GM19035 (cell line): ENCODE results near the gene HEG1.
A peak's percentile ranks its signal among the peaks of the same experiment; 100 is the strongest.

Experiments
- ATAC-seq: cut with Tn5 transposase; IDR thresholded peaks from one replicate; pipeline ENCODE4 v1.9.1; 2021; ENCODE audit not compliant: unreplicated experiment

Gene HEG1

DNA sequence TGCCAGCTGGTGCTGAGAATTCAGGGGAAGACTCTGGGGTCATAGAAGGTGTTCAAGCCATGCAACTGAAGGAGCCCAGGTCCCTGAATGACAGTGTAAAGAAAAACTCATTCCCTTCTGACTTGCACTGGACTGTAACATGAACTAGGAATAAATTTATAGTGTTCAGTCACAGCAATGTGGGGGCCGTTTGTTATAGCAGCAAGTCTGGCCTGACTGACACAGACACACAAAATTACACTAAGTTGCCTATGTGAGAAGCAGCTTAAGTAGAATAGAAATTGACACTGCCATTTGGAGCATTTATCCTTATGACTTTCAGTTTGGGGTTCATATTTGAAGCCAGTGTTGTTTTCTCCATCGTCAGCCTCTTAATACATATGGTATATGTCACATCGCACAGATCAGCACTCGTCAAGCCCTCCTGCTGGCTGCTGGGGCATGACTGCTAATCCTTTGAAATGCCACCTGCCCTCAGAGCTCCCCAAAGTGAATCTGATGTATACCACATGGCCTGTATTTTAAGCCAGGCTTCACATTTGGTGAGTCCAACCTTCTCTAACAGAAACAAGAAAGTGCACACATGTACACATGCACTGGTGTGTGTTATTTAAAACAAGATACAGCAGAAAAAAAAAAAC lies 17.1 kb upstream of the HEG1 start:
- no peak for ATAC-seq

DNA sequence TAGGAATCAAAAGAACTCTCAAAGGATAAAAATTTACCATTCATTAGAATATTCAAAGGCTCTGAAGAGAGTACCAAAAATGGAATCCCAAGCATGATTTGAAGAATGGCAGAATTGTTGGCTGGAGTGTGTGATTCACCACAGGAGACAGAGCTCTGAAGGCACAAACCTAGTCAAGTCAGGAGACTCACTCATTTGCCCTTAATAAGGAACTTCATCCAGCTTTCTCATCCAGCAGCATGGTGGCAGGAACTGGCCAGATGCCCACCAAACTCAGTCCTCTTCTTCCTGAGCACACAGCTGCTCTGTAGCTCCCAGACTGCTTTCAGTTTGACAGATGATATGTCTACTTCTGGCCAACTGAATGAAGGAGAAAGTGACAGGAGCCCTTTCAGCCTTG lies 16.5 kb upstream of the HEG1 start:
- ATAC-seq, result no peak

DNA sequence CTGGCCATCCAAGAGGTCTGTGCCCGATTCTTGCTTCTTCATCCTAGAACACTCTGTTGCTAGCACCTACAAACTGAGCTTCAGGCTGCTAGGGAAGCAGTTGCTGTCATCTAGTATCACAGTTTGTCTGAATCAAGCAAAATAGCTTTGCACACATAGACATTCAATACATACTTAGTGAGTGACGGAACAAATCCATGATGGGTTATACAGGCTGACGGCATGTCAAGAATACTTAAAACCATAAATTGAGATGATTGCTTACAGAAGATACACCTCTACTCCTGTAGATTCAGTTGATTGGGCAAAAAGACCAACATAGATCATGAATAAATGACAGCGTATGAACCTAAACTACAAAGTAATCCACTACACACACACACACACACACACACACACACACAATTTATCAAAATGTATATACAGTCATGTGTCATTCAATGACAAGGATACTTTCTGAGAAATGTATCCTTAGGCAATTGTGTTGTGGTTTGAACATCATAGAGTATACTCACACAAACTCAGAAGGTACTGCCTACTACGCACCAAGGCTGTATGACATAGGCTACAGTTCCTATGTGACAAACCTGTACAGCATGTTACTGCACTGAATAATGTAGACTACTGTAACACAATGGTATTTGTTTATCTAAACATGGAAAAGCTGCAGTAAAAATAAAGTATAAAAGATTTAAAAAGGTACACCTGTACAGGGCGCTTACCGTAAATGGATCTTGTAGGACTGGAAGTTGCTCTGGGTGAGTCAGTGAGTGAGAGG lies 14.4 kb upstream of the HEG1 start:
- ATAC-seq, result no peak

DNA sequence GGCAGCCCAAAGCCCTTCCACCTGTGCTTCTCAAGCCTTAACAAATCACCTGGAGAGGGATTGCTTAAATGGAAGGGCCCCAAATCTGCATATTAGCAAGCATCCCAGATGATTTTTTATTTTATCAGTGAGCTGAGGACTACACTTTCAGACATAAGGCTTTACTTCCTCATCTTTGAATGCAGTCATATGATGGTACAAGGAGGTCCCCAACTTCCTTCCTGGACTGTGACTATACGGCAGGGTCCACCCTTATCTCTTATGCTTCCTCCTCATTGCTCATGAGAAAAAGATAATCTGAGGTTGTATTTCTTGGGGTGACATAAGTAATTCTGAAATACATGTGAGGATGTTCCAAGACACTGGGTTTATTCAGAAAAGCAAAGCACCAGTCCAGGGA lies 13.7 kb upstream of the HEG1 start:
- no peak for ATAC-seq

DNA sequence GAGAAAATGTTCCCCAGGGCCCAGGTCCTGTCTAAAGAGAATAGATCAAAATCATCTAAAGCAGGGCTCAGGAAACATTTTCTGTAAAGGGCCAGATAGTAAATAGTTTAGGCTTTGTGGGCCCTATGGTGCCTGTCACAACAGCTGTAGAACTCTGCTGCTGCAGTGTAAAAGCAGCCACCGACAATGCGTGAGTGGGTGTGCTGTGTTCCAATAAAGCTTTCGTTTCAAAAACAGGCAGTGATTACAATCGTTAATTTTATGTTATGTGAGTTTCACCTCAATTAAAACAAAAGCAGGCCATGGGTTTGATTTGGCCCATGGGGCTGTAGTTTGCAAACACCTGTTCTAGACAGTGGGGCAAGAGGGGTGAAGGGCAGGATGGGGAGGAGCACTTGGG lies 12.5 kb upstream of the HEG1 start:
- no peak for ATAC-seq

DNA sequence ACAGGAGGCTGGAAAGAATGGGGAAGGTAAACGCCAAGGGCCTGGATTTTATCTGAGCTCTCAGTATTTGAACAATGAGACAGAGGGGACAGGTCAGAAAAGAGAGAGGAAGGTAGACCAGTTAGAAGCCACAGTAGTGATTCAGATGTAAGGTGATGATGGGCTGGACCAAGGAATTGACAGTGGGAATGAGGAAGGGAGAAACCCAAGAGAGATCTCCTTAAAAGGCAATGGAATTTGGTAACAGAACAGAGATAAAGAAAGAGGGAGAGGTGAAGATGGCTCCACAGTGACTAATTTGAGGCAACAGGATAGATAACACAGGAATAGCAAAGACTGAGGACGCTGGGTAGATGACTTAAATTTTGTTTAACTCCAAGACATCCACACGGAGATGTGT lies 11.4 kb upstream of the HEG1 start:
- no peak for ATAC-seq

DNA sequence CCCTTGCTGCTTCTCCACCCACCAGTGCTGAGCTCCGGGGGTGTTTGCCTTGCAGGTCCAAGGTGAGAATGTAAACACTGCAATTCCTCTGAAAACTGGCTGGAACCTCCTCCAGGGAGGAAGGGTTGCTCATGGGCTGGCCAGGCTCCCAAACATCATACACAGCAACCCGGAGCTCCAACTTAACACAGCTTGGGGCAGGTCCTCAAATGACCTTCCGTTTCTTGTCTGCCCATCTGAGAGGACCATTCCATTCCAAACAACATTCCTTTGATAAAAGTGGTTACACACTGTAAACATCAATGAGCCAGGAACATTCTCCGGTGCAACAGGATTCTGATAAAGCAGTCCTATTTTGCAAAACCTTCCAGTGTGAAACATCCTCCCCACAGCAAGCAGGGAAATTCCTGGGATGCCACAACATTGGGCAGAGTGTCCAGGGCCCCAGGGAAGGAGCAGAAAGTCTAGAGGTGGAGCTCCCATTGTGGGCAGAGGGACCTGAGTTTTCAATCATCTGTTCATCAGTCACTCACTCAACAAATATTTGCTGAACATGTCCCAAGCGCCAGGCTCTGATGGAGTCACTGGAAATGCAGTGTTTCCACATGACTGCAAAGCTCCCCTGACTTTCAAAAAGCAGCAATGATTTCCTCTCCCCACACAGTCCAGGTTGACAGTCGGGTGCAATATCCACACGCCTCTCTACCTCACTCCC lies 7.3 kb upstream of the HEG1 start:
- ATAC-seq, result no peak

DNA sequence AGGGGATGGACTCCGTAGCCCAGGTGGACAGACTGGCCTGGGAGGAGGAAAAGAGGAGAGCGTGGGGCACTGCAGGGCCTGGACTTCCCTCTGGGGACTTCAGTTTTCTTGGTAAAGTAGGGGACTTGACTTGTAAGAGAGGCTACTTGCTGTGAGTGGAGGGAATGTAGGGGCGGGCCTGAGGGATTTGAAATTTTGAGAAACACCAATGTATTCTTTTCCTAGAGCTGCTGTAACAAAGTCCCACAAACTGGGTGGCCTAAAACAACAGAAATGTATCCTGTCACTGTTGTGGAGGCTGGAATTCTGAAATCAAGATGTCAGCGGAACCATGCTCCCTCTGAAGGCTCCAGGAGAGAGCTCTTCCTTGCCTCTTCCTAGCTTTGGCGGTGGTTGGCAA lies 5.8 kb upstream of the HEG1 start:
- ATAC-seq, result no peak

DNA sequence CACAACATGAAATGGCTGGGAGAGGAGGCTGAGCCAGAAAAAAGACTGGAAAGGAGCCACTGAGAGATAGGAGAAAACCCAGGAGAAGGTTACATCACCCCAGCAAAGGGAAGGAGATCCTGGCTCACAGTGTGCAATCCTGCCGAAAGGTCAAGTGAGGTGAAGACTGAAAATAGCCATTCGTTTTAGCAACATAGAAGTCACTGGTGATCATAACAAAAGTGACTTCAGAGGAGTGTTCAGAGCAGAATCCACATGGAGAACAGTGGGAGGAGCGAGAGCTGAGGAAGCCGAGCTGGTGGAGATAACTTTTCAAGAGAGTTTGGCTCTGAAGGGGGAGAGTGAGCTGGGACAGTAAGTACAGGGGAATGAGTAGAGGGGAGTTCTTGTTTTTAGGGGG lies 5.4 kb upstream of the HEG1 start:
- ATAC-seq, result no peak

DNA sequence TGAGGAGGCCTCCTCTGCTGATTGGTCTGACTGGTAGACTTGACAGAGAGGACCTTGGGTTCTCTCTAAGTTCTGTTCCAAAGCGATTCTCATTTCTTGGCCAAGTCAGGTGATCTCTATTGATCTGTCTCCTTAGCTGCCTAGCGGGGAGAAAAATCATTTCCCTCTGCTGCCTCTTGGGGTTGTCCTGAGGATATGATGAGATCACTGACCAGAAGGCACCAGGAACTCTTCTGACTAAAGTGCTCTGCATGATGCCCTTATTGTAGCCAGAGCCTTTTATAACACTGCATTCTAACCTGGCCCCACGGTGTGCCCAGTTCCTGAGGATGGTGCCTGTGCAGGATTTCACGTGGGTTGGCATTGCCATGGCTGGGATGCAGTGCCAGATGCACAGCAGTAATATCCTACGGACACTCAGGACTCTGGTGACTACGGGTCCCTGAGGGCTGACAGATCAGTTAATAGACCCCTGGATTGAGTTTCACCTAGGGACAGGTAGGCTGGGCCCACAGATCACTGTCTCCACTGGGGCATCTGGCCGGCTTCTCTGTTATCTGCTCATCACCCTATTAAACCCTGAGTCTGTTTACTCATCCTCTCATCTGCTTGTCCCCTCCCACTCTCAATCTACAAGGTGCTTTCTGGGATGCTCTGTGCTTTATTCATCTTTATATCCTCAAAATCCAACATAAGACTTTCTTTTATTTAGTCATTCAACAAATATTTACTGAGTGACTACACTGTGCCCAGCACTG lies 3.9 kb upstream of the HEG1 start:
- no peak for ATAC-seq

DNA sequence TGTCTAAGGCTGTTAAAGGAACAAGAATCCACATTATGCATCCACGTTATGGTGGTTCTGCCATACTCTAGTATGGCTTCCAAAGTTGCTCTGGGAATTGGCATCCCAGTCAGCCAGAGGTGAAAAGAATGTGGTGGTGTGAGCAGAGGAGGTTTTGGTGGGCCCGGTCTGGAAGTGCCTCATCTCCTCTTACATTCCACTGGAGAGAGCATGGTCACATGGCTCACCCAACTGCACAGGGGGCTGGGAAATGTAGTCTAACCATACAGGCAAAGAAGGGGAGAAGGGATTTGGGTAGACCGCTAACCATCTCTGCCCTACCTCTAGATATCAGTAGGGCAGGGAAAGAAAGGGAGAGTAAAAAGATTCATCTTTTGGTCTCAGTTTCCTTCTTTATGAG lies 3.2 kb upstream of the HEG1 start:
- no peak for ATAC-seq

DNA sequence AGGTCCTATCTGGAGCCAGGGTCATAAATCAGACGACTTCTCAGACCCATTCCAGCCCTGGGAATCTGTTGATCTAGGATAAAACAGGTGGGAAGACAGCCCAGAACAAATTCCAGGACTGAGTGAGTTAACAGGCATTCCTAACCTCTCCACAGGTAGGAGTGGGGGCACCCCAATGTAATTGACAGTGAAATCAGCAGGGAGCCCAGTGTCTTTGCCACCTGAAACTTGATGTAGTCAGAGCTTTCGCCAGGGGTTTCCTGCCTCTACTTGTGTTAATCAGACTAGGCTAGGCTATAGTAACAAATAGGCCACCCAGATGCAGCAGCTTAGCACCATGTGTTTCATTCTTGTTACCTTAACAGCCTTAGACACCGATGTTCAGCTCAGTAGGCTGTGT lies 2.7 kb upstream of the HEG1 start:
- ATAC-seq, result no peak

DNA sequence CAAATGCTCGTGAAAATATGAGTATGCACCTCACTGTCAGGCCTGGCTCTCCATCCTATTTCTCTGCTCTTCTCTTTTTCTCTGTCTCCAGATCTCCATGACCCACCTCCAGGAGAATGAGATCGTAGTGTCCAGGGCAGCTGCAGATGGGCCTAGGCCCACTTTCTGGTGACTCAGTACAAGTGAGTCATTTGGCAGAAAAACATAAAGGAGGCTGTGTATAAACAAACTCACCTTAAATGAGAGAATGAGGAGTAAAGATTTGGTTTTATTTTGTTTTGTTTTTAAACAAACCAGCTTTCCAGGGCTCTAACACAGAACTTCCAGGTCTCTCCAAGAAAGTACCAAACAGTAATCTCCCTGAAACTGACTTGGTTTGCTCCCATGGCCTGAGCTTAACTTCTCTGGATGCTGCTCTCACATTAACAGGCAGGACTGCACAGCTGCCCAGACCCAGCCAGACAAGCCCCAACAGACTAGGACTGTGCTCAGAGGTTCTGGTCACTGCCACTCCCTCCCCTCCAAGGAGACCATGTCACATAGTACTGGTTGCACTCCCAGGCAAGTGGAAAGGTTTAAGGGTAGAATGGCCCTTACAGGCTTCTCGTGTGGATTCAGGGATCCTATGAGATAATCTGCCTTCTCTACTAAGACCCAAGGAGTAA lies 1.5 kb upstream of the HEG1 start:
- no peak for ATAC-seq

DNA sequence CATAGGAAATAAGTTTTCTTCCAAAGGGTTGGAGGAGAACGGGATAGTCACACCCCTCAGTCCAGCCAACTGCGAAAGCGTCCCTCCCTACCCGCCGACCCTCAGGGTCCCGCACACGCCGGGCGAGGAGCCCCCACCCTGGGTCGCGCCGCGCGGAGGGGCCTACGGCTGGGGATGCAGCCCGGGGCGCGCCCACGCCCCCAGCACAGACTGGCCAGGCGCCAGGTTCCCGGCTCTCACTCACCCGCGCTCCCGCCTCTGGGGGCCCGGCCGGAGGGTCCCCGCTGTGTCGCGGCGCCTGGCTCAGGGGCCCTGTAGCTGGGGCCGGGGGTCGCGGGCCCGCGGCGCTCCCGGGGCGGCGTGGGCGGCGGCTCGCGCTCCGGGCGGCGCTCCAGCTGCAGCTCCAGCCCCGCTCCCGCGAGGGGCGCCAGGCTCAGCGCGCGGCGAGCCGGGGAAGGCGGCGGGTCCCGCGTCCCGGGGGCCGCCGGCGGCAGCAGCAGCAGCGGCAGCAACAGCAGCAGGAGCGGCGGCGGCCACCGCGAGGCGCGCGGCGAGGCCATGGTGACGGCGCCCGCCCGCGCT lies 375 bp downstream of the HEG1 start:
- ATAC-seq, result peak; percentile 17

DNA sequence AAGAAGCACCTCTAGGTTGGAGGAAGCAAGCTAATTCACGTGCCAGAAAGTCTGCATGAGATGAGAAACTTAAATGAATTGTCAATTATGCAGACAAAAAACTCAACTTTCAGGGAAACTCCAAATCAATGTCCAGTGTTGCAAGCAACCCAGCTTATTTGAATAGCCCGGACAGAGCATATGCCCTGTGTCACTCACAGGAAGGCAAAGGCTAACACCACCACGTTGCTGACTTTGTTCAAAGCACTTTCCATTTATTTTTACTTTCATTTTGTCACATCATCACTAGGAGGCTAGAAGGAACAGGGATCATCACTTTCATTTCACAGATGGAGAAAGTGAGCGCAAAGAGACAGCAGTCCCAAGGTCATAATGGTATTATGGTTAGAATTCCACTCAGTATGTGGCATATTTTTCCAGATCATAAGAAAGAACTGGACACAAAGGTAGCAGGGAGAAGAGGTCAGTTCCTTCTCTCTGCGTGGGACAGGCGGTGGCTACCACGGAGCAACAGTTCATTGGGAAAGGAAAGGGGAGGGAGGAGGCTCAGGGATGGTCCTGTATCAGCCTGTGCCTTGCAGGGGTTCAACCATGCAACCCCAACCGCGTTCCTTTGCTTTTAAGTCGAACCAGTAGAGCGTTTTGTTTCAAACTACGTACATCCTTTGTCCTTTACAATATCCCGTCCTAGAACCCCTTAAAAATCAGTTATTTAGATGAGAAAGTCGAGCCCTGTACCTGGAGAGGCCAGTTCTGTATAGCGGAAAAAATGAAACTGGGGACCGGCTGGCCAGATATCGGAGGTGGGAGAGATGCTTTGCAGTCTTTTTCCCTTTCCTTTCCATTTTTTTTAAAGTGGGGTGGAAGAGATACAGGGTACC lies 1.1 kb downstream of the HEG1 start:
- ATAC-seq, result peak; percentile 30

DNA sequence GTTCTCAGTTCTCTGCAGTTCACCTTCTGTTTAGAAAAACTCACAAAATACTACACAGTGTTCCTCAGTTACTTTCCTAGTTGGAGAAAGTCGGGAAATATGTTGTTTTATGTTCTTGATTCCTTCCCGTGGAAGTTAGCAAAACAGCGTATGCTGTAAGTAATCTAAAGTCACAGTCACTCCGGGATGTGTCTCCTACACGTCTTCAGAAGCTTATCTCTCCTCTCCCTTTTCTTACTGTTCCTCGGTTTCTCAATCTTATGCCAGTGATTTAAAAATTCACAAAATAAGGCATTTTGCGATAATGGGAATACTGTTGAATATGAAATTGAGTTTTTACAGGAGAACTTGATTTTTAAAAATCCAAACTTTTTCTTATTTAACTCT lies 1.7 kb downstream of the HEG1 start:
- ATAC-seq, result no peak

DNA sequence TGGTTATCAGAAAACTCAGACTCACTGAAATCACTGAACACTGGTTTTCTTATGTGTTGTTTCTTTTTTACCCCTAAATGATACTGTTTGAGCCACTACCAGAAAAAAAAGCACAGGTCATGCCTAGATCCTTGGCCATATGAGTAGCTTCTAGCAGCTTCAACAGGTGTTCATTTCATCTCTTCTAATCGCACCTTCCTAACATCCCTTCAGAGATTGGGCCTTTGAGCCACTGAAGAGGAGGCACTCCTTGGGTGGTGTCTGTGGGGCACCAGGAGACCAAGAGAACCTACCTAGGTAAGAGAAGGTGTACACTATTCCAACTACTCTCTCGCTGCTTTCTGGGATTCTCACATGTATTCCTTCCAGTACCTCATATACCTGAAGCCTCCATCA lies 2.5 kb downstream of the HEG1 start:
- no peak for ATAC-seq

DNA sequence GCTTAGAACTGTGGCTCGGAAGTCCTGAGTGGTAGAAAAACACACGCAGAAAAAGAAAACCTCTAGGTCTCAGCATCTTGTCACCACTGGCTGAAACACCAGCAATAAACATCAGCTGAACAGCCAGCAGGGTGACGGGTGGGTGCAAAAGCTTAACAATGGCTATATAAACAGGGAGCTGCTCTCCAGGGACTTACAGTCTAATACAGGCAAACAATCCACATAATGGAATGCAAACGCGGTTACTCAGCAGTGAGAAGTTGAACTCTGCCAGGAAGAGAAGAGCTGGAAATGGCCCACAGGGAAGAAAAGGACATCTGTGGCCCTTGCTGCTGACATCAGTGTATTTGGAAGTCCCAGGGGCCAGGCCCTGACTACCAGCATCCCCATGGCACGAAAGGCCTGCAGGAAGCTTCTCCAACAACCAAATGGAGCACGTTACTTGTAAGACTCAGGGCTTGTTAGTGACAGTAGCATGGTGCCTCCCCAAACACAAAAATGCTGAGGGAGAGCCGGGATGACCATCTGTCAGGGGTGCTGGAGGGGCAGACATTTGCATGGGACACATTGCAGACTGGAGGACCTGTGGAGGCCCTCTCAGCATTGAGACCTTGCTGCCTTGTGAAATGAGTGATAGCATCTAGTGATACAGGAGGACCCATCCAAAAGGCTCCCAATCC lies 3.0 kb downstream of the HEG1 start:
- ATAC-seq, result no peak
